DND-41 (cell line): ENCODE results near the gene TTR.

ENCODE experiments used
- ATAC-seq: fragments of 200-7000 bp; cut with Tn5 transposase; 3 replicates; pipeline ENCODE4 v1.9.1; 2021; ENCODE audit warnings: low read depth; ENCODE audit not compliant: insufficient read depth
- DNase-seq: peaks from one replicate; pipeline ENCODE4 v3.0.0-alpha.2; 2020
- H2AFZ ChIP-seq: 2 replicates; pipeline ENCODE4 v1.6.0; 2012; ENCODE audit warnings: low read depth, low read length
- H3K27ac ChIP-seq: 2 replicates; pipeline ENCODE4 v1.5.1; 2012; ENCODE audit warnings: low read length, inconsistent platforms
- H3K27me3 ChIP-seq: fragments of 200-600 bp; sonication (generic); 2 replicates; pipeline ENCODE4 v1.6.0; 2012; ENCODE audit warnings: low read length, mild to moderate bottlenecking, inconsistent platforms; ENCODE audit not compliant: insufficient read depth, poor library complexity
- H3K36me3 ChIP-seq: 2 replicates; pipeline ENCODE4 v1.5.1; 2012; ENCODE audit warnings: low read length, inconsistent platforms; ENCODE audit not compliant: insufficient read depth
- H3K4me1 ChIP-seq: 2 replicates; pipeline ENCODE4 v1.5.1; 2012; ENCODE audit warnings: mild to moderate bottlenecking, low read length; ENCODE audit not compliant: insufficient read depth
- H3K4me2 ChIP-seq: 2 replicates; pipeline ENCODE4 v1.6.0; 2012; ENCODE audit warnings: mild to moderate bottlenecking, moderate library complexity, low read length, inconsistent platforms; ENCODE audit not compliant: insufficient read depth
- H3K4me3 ChIP-seq, 2 experiments: fragments of 200-600 bp in 1 of 2; shearing (Covaris generic) in 1 of 2; 2 replicates each; pipeline ENCODE4 v1.5.1; 2012 to 2016; ENCODE audit warnings: inconsistent platforms in 2 of 2, low read length in 2 of 2, mild to moderate bottlenecking in 2 of 2, low read depth in 1 of 2, moderate library complexity in 1 of 2
- H3K79me2 ChIP-seq: 2 replicates; pipeline ENCODE4 v1.6.0; 2012; ENCODE audit warnings: low read length, inconsistent platforms; ENCODE audit not compliant: insufficient read depth
- H3K9ac ChIP-seq: 2 replicates; pipeline ENCODE4 v1.6.0; 2012; ENCODE audit warnings: low read depth, mild to moderate bottlenecking, inconsistent platforms, low read length, moderate library complexity
- H3K9me3 ChIP-seq: 2 replicates; pipeline ENCODE4 v1.5.1; 2012; ENCODE audit warnings: low read length, moderate library complexity, mild to moderate bottlenecking, inconsistent platforms; ENCODE audit not compliant: insufficient read depth, severe bottlenecking
- H4K20me1 ChIP-seq: 2 replicates; pipeline ENCODE4 v1.6.0; 2012; ENCODE audit warnings: low read length; ENCODE audit not compliant: insufficient read depth
- CTCF ChIP-seq: IDR thresholded peaks from 2 replicates; pipeline ENCODE4 v1.5.1; 2012; ENCODE audit warnings: borderline replicate concordance, low read length, moderate library complexity, mild to moderate bottlenecking; ENCODE audit not compliant: poor library complexity, severe bottlenecking; ENCODE audit errors: extremely low read depth
- EZH2 ChIP-seq: IDR thresholded peaks from 3 replicates; pipeline ENCODE4 v1.6.1; 2012; ENCODE audit warnings: borderline replicate concordance, low read depth, mild to moderate bottlenecking, moderate library complexity, low read length, inconsistent platforms; ENCODE audit not compliant: severe bottlenecking

Gene TTR

GRCh38 chr18:31586616-31587015 is 5.1 kb upstream of the TTR start:
- DNase-seq (no peak), ATAC-seq (no peak)
- no peak overlapping the region for H3K4me3 ChIP-seq

GRCh38 chr18:31587529-31587928 is 4.1 kb upstream of the TTR start:
- ATAC-seq (no peak), DNase-seq (no peak)
- Histone ChIP-seq H3K79me2 (no peaks in the 10 kb centered on the region), H2AFZ (no peak overlapping the region), H3K27me3 (no peaks in the 10 kb centered on the region), H3K36me3 (no peaks in the 10 kb centered on the region), H3K27ac (no peak overlapping the region), H4K20me1 (no peaks in the 10 kb centered on the region), H3K9me3 (no peaks in the 10 kb centered on the region), H3K4me1 (no peaks in the 10 kb centered on the region), H3K4me2 (no peak overlapping the region), H3K4me3 (no peak overlapping the region), H3K9ac (no peak overlapping the region)
- TF ChIP-seq CTCF = no peak
- TF ChIP-seq EZH2 = no peak

More at GRCh38 chr18:31586616-31587015, 5.1 kb upstream of the TTR start:
- Histone ChIP-seq H3K9ac (no peak overlapping the region), H2AFZ (no peak overlapping the region), H3K36me3 (no peaks in the 10 kb centered on the region), H3K4me2 (no peak overlapping the region), H3K4me1 (no peaks in the 10 kb centered on the region), H3K9me3 (no peaks in the 10 kb centered on the region), H3K27me3 (no peaks in the 10 kb centered on the region), H3K27ac (no peak overlapping the region), H4K20me1 (no peaks in the 10 kb centered on the region), H3K79me2 (no peaks in the 10 kb centered on the region)
- TF ChIP-seq EZH2 (no peak), CTCF (no peak)

GRCh38 chr18:31590570-31590969 is 1.1 kb upstream of the TTR start:
- H3K27me3 ChIP-seq = no peaks in the 10 kb centered on the region
- no peak for ATAC-seq
- H3K9ac ChIP-seq = no peak overlapping the region
- no peak overlapping the region for H2AFZ ChIP-seq
- H3K36me3 ChIP-seq = no peaks in the 10 kb centered on the region
- H3K4me3 ChIP-seq = no peak overlapping the region
- no peak overlapping the region for H3K4me2 ChIP-seq
- no peak for TF ChIP-seq CTCF
- TF ChIP-seq EZH2 = no peak
- no peak overlapping the region for H3K27ac ChIP-seq
- H4K20me1 ChIP-seq = no peaks in the 10 kb centered on the region
- no peak for DNase-seq
- H3K4me1 ChIP-seq = no peaks in the 10 kb centered on the region
- H3K79me2 ChIP-seq = no peaks in the 10 kb centered on the region
- H3K9me3 ChIP-seq = no peaks in the 10 kb centered on the region

- DNase-seq (no peak), ATAC-seq (no peak)
- TF ChIP-seq CTCF = no peak
- no peak for TF ChIP-seq EZH2
- Histone ChIP-seq H3K4me2 (no peak overlapping the region), H3K36me3 (no peaks in the 10 kb centered on the region), H3K27ac (no peak overlapping the region), H2AFZ (no peak overlapping the region), H3K27me3 (no peaks in the 10 kb centered on the region), H3K79me2 (no peaks in the 10 kb centered on the region), H3K4me3 (no peak overlapping the region), H3K4me1 (no peaks in the 10 kb centered on the region), H4K20me1 (no peaks in the 10 kb centered on the region), H3K9me3 (no peaks in the 10 kb centered on the region), H3K9ac (no peak overlapping the region)
Observed at GRCh38 chr18:31591113-31591512, 564 bp upstream of the TTR start.
